Measurements from ENCODE around the gene IDI2. TPM values are rescaled to one million over a fixed set of nuclear protein-coding genes. Genes with fewer than 3 reads are reported as not detected.

IDI2 gene
- total RNA-seq, 1 experiment from 2014 or later = not detected

- no peak overlapping the region for H3K4me3 ChIP-seq (replicated peaks in 1 of 2; ENCODE audit: low read depth in 1 of 2, low read length in 2 of 2)
- no peak overlapping the region for H3K9ac ChIP-seq (ENCODE audit: low read length)
- ChIA-PET RAD21 (ENCODE audit: low non-redundant PET in 1 of 2, low total read pairs in 2 of 2, uncharacterized antibody in 2 of 2, unreplicated experiment in 2 of 2) (no interaction called here), CTCF (no interaction called here), POLR2A (no interaction called here)
- H3K36me3 ChIP-seq (ENCODE audit: control insufficient read depth in 1 of 2, insufficient read depth in 2 of 2, low read length in 2 of 2) = no peaks in the 10 kb centered on the region; a peak in 1 of 4 replicates
- H2AFZ ChIP-seq (ENCODE audit: low read depth, low read length, poor library complexity, severe bottlenecking) = no peak overlapping the region
- intact Hi-C loops (cut with micrococcal nuclease) = no loop called here
- no TSS peak for BruUV-seq (replicated peaks)
- no peaks in the 10 kb centered on the region for H3K9me2 ChIP-seq (ENCODE audit: insufficient read depth)
- peaks cover 12 to 18% of the 10 kb centered on the region in 2 experiments; a peak in 2 of 4 replicates for H3K9me3 ChIP-seq (ENCODE audit: control insufficient read depth in 1 of 2, insufficient read depth in 1 of 2, low read depth in 1 of 2, low read length in 2 of 2)
- no peak overlapping the region for H3K4me2 ChIP-seq (ENCODE audit: low read length)
- H3K4me1 ChIP-seq (ENCODE audit: control insufficient read depth in 1 of 2, insufficient read depth in 2 of 2, low read length in 2 of 2) = peaks cover 7 to 27% of the 10 kb centered on the region in 2 experiments
- no peak for DNase-seq (ENCODE audit: low read depth, low spot score)
- TF ChIP-seq SIN3A (IDR thresholded peaks at IDR 0.05; ENCODE audit: low read depth) (no peak), TCF7L2 (IDR thresholded peaks at IDR 0.05; ENCODE audit: borderline replicate concordance, extremely low read depth, insufficient read depth, insufficient read length) (no peak), POLR2AphosphoS5 (IDR thresholded peaks at IDR 0.05; ENCODE audit: low read depth, low read length) (no peak), EZH2 (IDR thresholded peaks at IDR 0.05) (no peak), EZH2phosphoT487 (IDR thresholded peaks at IDR 0.05; ENCODE audit: borderline replicate concordance) (no peak), SRF (IDR thresholded peaks at IDR 0.05; ENCODE audit: low read depth) (no peak), ZNF274 (IDR thresholded peaks at IDR 0.05; ENCODE audit: low read depth, low read length) (no peak), JUND (IDR thresholded peaks at IDR 0.05) (no peak), MAX (IDR thresholded peaks at IDR 0.05) (no peak), ZFX (IDR thresholded peaks at IDR 0.05) (no peak), FOSL1 (IDR thresholded peaks at IDR 0.05; ENCODE audit: low read depth) (no peak), CEBPB (IDR thresholded peaks at IDR 0.05; ENCODE audit: low read depth) (no peak), RAD21 (IDR thresholded peaks at IDR 0.05; ENCODE audit: low read depth) (no peak), EGR1 (IDR thresholded peaks at IDR 0.05; ENCODE audit: low read depth) (no peak), POLR2A (IDR thresholded peaks at IDR 0.05; ENCODE audit: borderline replicate concordance, extremely low read depth, insufficient read depth, insufficient read length) (no peak), ELF1 (IDR thresholded peaks at IDR 0.05; ENCODE audit: borderline replicate concordance, low read depth) (no peak), SP1 (IDR thresholded peaks at IDR 0.05; ENCODE audit: low read depth) (no peak)
- TF ChIP-seq, protein P1, sequence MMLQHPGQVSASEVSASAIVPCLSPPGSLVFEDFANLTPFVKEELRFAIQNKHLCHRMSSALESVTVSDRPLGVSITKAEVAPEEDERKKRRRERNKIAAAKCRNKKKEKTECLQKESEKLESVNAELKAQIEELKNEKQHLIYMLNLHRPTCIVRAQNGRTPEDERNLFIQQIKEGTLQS (IDR thresholded peaks at IDR 0.05) = no peak
- no peak for ATAC-seq
- no peak overlapping the region for H3K27ac ChIP-seq (ENCODE audit: low read depth, low read length)
- peaks cover 14% of the 10 kb centered on the region for H3K79me2 ChIP-seq (ENCODE audit: insufficient read depth, low read length)
- no peaks in the 10 kb centered on the region for H4K20me1 ChIP-seq (ENCODE audit: insufficient read depth)
- H3K27me3 ChIP-seq (ENCODE audit: insufficient read depth, low read length) = no peaks in the 10 kb centered on the region
Measured at GRCh38 chr10:983401-983800, 42.3 kb downstream of the IDI2 start.
